Measurements from ENCODE around the gene SPATA6.
"Not testable (repeated sequence)": the region's sequence is repeated elsewhere in the genome, so short reads cannot be mapped to it uniquely, and the experiment has no call there.

The SPATA6 gene

DNA sequence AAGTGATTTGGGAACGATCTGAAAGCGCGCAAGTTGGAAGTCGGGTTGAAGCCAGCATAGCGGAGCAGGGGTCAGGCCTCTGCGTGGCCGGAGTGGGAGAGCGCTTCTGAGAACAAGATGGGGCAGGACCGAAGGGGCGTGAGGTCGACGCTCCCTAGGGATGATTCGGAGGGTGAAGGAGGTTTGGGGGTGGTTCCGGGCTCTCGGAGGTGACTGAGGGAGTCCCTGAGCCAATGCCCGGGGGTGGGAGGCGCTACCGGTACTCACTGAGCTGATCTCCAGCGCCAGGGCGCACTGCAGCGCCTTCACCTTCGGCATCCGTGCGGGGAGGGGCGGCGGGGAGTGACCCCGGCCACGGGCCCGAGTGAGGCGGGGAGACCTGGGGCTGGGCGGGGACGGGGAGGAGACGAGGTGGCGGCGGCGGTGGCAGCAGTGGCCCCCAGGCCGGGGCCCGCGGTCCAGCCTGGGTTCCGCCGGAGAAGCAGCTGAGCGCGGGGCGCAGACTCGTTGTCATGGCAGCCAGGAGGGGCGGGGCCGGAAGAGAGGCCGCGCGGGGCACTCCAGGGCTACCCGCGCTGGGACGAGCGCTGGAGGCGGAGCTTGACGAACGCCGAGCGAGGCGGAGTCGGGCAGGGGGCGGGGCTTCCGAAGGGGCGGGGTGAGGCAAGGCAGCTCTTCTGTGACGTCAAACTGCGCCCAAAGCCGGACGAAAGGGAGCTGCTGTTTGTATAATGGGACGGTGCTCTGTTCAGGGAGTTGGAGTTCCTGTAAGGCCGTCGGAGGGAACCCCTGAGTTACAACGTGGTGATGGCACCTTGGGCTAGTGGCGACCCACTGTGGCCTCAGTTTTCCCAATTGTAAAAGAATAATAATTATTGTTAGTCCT lies at the start of gene SPATA6:
Gene SPATA6, minus strand, starts transcription at position 514 of the 886 bp plus-strand sequence. Its CDS starts 196 bp downstream, at position 318.
- peak; percentile 97 for ATAC-seq
- DNase-seq = peak; percentile 97

DNA sequence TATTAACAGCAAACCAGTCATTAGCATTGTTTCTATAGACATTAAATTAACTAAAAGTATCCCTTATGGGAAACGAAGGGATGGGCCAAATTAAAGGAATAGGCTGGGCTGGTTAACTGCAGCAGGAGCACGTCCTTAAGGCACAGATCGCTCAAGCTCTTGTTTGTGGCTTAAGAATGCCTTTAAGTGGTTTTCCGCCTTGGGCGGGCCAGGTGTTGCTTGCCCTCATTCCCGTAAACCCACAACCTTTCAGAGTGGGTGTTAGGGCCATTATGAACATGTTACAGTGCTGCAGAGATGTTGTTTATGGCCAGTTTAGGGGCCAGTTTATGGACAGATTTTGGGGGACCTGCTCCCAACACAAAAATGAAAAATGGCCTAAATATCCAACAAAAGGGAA lies 47.9 kb upstream of the SPATA6 start:
- not testable (repeated sequence) for DNase-seq, ATAC-seq

DNA sequence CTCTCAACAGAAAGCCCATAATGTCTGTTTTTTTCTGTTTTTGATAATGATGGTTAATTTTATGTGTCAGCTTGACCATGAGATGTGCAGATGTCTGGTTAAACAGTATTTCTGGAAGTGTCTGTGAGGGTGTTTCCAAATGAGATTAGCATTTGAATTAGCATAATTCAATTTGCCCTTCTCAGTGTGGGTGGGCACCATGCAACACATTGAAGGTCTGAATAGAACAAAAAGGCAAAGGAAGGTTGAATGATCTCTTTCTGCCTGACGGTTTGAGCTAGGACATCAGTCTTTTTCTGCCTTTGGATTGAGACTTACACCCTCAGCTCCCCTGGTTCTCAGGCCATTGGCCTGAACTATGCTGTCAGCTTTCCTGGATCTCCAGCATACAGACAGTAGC lies 34.9 kb upstream of the SPATA6 start:
- no peak for DNase-seq
- no peak for ATAC-seq

DNA sequence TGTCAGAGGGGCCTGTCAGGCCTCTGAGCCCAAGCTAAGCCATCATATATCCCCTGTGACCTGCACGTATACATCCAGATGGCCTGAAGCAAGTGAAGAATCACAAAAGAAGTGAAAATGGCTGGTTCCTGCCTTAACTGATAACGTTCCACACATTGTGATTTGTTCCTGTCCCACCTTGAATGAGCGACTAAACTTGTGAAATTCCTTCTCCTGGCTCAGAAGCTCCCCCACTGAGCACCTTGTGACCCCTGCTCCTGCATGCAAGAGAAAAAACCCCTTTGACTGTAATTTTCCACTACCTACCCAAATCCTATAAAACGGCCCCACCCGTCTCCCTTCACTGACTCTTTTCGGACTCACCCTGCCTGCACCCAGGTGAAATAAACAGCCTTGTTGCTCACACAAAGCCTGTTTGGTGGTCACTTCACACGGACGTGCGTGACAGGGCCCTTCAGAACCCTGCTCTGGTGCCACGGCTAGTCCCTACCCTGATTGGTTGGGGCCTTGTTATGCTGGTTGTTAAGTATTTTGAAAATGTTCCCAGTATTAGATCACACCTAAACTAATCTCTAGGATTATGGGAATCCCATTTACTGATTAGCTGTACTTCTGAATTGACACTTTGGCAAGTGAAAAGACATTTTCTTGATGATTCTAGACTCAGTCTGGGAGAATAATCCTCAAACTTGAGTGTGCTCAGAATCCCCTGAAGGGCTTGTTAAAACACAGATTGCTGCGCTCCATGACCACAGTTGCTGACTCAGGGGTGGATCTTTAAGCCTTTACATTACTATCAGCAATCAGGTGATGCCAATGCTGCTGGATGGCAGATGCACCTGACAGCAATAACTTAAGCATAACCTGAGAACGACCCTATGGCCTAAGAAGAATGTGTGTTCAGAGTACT lies 28.8 kb upstream of the SPATA6 start:
- DNase-seq = no peak
- no peak for ATAC-seq

DNA sequence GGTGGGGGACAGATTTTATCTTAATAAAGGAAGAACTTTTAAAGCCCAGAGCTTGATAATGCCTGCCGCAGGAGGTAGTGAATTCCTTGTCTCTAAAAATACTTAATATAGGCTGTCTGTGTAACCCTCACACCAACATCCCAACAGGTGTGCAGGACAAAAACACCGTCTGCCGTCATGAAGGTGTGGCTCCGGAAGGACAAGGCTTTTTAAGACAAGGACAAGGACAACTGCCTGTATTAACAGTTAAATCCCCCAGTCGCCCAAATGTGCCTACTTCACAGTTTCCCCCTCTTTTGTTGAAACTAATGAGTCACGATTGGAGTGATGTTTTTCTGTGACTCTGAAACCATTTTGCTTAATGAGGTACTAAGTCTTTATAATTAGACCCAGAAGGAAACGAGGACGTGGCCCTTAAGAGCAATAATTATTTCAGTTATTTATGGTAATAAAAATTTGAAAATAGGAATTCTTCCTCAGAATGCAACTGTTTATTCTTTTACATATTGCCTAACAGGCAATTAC lies 27.3 kb upstream of the SPATA6 start:
- DNase-seq (no peak), ATAC-seq (no peak)

DNA sequence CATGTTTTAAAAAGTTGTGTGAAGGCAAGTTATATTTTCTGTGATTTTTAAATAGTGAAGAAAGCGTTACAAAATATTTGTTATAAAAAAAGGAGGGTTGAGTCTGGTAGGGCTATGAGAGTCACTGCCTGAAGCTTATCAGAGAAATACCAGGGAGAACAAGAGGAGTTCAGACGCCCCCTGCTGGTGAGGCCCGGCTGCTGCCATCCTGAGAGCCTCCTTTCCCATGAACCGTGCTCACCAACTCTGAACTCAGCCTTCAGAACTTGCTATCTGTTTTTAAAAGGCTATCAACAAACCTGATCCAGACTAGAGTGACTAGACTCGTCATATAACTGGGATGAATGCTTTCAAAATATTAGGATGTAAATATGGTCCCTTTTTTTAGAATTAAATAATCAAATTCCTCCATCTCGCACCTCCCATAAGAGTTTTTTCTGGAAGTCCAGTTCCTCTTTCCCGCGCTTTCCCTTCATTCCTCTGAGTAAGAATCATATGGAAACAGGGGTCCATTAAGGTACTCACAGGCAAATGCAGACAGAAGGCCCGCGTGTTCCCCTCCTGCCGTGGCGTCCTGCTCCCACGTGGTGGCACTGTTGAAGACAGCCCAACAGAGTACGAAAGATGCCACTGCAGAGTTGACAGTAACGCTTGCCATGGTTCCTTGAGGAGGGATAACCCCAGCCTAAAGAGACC lies 26.2 kb upstream of the SPATA6 start:
- peak; percentile 88 for ATAC-seq

DNA sequence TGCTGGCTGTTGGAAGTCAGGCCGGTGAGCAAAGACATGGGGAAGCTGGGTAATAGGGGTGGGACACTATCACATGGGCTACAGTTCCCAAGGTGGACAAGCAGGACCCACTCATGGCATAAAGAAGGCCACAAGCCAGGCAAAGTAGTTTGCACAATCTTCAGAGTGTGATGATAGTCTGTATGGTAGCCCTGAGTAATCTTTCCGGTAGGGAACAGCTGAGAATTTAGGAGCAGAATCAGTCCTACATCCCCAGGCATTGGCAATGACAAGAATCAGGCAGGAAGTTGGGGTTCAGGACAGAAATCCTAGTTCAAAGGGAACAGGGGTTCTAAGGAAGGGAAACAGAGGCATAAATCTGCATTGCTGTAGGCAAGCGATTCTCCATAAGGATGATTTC lies 23.9 kb upstream of the SPATA6 start:
- DNase-seq (no peak), ATAC-seq (no peak)

More for the DNA sequence above, 26.2 kb upstream of the SPATA6 start:
- DNase-seq = peak; percentile 81

DNA sequence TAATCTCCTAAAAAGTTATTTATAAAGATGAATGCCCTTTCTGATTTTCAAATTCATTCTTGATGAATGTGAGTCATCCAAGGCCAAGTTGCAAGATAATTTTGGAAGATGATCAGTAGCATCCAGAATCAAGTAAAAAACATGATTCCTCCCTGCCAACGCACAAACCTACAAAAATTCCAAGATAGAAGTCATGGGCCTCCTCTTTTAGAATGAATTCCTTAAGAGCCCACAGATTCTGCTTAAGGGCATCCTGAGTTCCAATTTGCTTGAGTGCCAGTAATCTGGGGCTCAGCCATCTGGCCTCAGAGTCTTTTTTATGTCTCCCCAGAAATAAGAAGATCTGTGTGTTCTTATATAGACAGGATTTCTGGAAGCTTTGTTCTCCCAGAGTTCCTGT lies 23.2 kb upstream of the SPATA6 start:
- no peak for ATAC-seq
- no peak for DNase-seq

DNA sequence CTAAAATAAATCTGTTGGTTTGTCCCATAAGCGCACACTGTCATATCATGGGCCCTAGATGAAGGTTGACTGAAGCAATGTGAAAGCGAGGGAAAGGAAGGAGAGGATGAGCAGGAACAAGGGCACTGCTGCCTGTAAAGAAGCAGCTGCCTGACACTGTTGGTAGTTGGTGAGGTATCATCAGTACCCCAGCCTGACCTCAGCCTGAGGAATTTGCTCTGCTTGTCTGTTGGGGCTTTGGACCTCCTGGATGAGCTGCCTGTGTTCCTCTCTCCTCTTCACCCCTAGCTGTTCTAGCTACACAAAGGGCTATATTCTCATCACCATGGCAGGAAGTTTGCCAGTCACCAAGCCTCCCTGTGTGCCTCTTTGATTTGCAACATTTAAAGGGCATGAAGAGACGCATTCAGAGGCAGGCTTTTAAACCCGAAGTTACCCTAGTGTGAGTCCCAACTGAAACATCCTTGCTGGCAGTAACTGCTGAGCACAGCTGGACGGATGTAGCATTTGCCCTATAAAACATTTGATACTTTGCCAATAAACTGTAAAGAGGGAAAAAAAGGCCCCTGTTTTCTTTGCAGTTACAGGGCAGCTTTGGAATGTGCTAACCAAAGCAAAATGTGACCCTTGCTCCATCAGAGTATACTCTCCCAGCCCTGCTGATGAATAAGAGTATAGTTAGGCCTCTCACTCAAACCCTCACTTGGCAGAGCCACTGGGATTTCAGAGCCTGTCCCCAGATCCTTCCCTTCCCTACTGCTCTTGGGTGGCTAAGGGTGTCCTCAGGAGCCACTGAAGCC lies 22.2 kb upstream of the SPATA6 start:
- DNase-seq (no peak), ATAC-seq (no peak)

DNA sequence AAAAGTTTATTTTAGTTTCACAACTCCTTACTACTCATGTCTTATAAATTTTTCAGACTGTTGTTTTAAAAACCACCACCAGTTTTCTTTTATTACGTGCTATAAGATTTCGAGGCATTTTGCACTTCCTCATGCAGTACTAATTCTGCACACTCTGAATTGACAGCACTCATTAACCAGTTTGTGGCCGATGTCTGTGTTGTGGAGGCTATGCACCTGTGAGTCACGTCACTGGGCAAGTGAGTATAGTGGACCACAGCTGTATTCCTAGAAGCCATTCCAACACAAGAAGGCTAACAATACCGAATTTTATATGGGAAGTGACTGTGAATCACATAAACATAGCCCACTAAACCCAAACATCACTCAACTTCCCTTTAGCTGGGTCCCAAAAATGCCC lies 21.0 kb upstream of the SPATA6 start:
- ATAC-seq = no peak
- DNase-seq = no peak

DNA sequence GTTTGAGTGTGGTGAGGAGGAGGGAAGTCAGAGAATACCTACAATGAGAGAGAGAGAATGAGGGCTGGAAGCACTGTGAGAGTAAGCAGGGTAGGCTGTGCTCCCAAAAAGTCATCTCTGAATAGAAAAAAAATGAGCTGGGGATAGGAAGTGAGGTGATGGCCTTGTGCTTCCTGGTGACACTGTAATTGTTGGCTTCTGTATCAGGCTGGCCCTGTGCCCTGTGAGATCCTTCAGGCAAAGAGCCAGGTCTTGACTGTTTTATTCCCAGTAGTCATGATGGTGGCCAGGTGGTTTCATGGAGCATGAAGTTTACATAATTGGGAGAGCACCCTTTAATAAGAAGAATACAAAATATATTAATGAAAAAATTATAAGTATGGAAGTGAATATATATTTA lies 20.4 kb upstream of the SPATA6 start:
- ATAC-seq = no peak
- DNase-seq = no peak

DNA sequence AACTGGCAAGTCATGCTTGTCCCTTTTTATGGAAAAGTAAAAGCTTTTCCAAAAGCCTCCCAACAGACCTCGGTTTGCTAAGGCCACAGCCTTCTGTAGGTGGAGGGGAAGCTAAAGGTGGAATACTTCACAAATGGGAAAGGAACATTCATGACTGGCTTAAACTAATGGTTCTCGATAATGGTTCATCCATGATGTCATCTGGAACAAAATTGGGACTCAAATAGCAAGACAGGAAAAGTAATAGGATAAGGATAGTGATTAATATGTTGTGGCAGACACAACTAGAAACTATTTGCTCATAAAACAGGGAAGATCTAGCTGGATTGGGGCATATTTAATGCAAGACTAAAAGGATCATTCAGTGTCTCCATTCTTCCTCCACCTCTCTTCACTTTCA lies 16.7 kb upstream of the SPATA6 start:
- DNase-seq (no peak), ATAC-seq (no peak)

DNA sequence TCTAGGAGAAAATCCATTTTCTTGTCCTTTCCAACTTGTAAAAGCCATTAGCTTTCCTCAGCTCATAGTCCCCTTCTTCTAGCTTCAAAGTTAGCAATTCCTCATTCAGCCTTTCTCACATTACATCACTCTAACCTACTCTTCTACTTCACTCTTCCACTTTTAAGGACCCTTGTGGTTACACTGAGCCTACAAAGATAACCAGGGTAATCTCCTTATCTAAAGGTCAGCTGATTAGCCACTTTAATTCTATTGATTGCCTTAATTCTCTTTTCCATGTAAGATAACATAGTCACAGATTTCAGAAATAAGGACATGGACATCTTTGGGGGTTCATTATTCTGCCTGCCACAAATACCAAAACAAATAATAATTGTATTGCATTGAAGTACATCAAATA lies 8.5 kb upstream of the SPATA6 start:
- no peak for ATAC-seq

DNA sequence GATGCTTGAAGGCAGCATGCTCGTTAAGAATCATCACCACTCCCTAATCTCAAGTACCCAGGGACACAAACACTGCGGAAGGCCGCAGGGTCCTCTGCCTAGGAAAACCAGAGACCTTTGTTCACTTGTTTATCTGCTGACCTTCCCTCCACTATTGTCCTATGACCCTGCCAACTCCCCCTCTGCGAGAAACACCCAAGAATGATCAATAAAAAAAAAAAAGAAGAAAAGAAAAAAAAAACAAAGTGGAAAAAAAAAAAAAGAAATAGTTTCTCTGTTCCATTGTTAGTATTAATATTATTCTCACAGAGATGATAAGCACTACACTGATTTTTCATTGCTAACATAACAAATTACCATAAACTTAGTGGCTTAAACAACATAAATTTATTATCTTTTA lies 8.0 kb upstream of the SPATA6 start:
- DNase-seq, ATAC-seq: not testable (repeated sequence)

More for the DNA sequence above, 8.5 kb upstream of the SPATA6 start:
- DNase-seq = no peak

DNA sequence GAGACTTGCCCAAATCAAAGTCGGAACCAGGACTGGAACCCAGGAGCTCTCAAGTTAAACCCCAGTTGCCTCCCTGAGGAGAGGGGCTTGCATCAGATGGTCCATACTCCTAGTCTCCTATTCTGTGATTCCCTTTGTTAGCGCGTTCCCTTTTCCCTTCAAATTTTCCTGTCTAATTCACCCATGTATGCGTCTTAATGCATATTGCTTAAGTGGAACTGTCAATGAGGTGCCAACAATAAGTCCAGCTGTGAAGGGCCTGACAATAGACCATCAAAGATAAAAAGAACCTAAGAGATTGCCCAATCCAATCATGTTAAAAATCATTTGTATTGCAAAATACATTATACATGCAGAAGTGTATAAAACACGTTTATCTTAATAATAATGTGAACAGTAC lies 634 bp upstream of the SPATA6 start:
- DNase-seq (no peak), ATAC-seq (no peak)

DNA sequence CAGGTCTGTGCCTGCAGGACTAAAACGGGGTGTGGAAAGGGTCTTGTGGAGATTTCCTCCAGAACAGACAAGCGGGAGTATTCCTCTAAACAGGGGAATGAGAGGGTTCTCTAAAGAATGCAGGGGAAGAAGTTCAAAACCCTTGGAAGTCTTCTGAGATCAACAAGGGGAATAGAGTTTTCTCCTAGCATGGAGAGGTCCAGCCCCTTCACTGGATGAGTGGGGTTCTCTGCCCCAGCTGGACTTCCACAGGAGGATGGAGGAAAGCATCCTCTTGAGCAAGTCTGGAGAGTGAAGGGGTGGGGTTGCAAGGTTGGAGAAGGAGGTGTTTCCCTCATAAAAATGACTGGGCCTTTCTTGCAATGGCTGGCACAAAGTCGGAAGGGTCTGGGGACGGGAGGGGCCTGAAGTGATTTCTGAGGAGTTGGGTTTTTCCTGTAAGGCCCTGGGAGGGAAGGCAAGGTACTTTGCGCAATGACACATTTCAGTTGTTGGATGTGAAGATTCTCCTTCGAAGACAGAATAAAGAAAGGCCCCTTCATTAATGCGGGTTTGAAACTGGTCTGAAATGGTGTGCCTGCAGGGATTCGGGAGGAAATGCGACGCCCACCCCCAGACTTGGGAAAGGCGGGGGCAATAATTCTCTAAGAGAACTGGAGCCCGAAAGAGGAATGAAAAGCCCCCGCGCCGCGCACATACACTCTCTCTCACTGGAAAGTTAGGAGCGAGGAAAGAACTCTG lies 884 bp downstream of the SPATA6 start:
- DNase-seq = peak; percentile 4

DNA sequence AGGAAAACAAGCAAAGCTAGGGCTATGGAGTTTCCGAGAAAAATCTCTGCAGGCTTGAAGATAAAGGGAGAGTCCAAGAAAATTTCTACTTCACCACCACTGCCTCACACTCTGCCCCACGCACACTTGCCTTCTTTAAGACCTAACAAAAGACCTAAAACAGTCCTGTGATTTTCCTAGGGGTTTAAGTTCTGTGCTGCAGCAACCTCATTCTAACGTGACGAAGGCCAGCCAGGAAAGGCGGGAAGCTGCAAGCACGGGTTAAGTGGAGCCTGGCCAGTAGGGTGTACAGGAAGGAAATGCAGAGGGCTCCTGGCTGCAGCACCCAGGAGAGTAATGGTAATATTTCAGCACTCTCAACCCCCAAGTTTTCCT lies 1.5 kb downstream of the SPATA6 start:
- ATAC-seq = no peak
- DNase-seq = no peak

More for the DNA sequence above, 884 bp downstream of the SPATA6 start:
- no peak for ATAC-seq

DNA sequence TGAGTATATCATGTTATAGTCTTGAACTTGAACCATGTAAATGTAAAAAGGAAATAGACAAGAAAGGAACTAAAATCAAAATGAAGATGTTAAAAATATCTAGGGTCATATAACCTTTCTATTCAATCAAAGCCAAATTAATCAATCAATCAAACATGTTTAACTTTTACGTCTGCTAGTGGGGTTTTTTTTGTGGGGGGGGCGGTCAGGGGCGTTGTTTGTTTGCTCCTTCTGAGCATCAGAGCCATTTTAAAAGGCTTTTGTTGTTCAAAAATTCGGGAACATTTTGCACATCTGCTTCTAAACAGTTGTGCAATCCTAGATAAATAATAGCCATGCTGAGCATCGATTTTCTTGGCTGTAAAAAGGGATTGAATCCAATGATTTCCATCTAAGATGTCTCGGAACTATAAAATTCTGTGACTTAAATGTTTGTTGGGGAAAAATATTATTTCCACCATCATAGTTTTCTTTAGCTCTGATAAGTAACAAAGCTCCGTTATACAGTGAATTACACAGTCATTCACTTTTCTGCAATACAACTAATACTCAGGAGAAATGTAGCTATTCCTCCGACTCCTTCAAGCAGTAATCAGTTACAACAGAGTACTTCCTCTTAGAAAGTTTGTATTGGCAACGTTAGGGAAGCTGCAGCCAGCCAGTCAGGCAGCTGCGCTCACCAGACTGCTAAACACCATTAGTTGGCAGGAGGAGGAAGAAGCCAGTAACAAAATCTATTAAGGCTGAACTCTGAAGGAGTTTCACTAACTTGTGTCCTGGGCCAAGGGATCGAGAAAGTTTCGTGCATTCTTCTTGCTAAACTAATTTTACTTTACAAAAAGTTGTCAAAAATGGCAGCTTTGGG lies 2.2 kb downstream of the SPATA6 start:
- DNase-seq (no peak), ATAC-seq (no peak)

DNA sequence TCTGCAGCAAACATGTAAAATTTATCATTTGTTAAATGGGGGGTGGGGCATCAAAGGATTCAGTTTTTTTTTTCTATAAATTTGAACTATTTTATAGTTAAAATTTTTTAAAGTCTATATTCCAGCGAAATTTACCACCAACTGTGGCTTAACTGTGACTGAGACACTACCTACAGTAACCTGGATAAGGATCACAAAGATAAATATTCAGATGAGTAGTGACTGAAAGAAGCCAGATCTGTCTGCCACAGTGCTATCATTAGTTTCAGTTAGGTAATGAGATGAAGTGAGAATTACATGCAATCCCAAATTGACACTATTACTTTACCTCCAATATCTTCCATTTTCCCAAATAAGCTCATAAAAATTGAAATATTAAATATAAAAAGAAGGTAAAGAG lies 5.4 kb downstream of the SPATA6 start:
- no peak for DNase-seq
- ATAC-seq = no peak
